ENCODE results near the gene TTC28.
"Not testable (repeated sequence)": the region's sequence is repeated elsewhere in the genome, so short reads cannot be mapped to it uniquely, and the experiment has no call there.

Gene TTC28

DNA sequence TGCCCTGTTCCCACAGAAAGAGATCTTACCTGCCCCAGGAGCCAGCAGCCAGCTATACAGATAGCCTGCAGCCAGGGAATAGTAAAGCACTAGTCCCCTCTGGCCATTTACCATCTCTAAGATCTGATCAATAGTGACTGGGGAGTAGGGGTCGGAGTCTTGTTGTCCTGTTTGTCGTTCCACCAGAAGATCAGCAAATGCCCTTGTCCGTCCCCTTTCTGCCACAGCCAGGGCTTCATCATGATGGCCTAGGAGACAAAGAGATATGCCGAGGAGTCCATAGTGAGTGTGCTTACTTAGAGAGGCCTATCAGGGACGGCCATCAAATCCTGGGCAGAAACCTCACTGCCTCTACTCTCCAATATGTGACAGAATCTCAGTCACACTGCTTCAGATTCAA, 583.5 kb downstream of the TTC28 start:
- DNase-seq (ENCODE audit: low spot score): no peak

DNA sequence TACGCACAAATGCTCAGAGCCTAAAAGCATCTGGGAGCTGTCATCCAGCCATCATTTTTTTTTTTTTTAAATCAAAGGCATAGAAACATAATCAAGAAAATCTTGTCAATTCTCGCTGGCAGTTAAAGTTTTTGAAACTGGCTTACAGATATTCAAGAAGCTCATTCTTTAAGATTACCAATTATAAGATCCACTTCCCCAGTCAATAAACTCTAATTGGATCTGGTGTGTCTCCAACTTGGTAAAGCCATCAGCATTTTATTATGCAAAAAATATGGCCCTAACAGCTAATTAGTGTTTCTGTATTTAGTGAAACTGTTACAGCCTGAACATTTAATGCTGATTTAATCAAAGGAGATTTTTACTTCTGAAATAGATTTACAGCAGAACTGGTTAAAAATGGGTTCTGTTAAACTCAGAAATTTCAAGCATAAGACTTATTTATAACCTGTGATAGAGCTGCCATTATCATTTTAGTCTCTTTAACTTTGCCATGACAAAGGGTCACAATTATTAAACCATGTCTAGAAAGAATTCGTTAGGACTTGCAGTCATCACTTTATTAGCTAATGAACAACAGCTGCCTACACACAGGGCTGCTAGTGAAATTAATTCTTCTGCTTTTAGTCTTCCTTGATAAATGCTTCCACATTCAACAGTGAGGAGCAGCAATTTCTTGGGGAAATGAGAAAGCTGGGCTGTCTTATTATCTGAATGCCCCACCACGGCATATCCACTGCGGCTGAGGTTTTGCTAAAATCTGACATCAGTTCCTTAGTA, 584.1 kb downstream of the TTC28 start:
- no peak for DNase-seq (ENCODE audit: low spot score)

DNA sequence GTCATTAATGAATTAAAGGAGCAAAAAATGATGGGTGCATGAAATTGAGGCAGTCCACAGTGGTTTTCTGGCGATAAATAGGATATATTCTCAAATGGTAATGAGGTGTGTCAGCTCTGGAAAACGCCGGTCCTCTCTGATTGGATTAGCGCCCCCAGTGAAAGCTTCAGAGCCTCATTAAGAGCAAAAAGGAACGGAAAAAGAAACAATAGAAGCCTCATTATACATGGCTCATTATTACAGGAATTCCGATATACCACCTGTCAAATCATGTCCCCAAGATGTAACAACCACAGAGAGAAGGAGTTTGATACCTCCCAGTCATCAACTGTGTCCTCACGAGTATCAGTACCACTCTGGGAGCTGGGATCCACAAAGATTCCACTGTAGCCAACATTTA, 584.9 kb downstream of the TTC28 start:
- DNase-seq (ENCODE audit: low spot score): no peak

DNA sequence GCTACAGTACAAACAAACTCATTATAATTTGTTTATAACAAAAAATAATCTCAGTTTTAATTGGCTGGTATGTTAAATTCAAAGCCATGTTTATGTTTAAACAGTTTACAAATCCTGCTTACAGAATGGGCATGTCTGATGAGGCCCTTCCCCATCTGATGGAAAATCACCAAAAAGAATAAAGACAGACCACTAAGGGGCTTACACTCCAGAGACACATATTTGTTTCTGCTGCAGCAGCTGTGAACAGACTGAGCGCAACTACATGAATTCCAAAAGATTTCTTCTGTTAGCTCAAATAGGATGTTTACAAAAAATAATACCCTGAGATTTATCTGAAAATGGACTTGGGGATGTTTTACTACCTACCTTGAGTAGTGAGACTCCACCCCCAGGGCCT, 585.9 kb downstream of the TTC28 start:
- no peak for DNase-seq (ENCODE audit: low spot score)

DNA sequence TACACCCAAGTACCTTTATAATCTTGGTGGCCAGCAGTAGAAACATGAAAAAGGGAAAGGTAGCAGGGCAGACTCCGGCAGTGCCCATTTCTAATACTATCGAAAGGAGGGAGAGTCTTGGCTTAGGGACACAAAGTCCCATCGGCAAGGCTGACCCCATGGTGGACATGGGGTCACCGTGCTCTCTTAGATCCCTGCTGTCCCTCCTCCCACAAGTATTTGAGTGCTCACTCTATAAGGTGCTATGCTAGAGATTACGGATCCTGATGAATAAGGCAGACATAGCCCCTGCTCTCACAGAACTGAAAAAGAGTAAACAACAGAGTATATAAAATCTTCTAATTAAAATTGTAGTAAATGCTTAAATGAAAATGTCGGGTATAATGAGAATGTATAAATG, 588.2 kb downstream of the TTC28 start:
- no peak for DNase-seq (ENCODE audit: low spot score)

DNA sequence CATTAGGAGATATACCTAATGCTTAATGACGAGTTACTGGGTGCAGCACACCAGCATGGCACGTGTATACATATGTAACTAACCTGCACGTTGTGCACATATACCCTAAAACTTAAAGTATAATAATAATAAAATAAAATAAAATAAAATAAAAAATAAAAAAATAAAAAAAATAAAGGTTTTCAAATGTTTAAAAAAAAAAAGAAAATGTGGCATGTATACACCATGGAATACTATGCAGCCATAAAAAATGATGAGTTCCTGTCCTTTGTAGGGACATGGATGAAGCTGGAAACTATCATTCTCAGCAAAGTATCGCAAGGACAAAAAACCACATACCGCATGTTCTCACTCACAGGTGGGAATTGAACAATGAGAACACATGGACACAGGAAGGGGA, 590.1 kb downstream of the TTC28 start:
- DNase-seq (ENCODE audit: low spot score): not testable (repeated sequence)

DNA sequence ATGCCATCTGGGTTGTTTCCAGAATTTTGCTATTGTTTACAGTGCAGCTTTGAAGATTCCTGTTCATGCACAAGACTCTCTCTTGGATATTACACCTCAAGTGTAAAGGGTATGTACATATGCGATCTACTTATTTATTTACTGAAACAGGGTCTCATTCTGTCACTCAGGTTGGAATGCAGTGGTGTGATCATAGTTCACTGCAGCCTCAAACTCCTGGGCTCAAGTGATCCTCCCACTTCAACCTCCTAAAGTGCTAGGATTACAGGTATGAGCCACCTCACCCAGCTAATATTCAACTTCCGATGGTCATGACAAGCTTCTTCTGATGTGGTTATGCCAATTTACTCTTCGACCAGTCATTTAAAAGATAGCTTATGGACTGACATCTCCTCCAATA, 602.5 kb downstream of the TTC28 start:
- no peak for DNase-seq (ENCODE audit: low spot score)

DNA sequence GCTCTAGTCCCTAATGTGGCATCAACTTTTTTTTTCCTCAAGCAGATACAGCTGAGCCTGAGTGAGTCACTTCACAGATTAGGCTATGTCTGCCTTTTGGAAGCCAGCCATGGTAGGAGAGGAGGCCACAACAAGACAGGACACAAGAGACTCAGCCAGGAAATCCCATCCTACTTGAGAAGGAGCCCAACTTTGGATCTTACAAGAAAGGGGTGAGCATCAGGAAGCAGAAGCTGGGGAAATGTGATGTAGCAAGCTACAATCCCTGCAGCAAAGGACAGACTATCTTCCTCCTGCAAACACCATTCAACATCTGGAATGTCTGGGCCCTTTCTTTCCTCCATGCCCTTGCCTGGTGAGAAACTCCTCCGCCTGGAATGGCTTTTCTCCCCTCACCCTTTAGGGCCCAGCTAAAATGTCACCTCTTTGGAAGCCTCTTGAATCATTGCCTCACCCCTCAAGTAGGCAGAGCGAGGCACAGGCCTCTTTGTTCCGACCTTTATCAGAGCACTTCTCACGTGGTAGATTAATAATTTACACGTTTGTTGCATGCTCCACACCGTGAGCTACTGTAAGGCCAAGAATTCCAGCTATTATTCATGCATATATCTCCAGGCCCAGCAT, 604.2 kb downstream of the TTC28 start:
- no peak for DNase-seq (ENCODE audit: low spot score)

DNA sequence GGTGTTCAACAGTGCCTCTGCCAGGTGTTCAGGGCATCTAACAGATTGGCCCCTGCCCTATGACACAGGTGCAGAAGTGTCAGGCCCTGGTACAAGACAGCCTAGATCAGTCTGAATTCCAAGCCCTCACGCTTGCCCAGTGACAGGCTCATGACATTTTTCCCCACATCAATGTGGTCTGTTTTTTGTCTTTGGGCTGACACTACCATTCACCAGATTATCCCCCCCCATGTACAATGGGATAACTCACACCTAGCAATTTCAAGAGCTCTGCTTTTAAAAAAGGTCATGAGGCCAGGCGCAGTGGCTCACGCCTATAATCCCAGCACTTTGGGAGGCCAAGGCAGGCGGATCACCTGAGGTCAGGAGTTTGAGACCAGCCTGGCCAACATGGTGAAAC, 605.1 kb downstream of the TTC28 start:
- no peak for DNase-seq (ENCODE audit: low spot score)

DNA sequence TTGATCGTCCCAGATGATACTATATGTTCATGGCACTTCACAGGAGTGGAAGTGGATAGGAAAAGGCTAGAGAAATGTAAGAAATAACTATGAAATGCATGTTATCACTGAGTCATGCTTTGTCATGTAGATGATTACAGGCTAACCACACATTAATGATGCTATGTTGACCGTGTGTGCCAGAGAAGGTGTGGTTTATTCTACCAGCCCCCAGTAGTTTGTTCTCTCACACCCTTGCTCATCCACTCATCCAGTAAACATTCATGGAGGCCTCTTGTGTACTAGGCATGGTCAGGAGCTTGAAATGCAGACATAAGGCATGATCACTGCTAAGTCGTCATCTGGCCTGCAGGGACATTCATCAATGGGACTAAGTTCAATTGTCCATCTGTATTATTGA, 607.6 kb downstream of the TTC28 start:
- no peak for DNase-seq (ENCODE audit: low spot score)

DNA sequence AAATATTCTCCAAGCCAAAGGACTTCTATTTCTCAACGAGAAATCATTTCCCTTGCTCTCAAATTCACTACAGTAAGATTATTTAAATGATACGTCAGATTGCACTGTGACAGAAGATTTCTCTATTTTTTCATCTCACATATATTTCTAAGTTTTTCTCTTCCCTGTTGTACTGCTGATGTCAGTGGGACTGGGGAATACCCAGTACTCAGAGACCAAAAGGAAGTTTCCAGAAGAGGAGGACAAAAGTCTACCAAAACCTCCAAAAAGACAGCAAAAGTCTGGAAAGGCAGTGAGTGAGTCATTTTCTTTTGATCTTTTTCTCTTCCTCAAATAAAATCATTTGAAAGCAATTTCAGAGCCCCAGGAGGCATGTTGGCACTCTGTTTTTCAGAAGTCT, 610.8 kb downstream of the TTC28 start:
- no peak for DNase-seq (ENCODE audit: low spot score)

DNA sequence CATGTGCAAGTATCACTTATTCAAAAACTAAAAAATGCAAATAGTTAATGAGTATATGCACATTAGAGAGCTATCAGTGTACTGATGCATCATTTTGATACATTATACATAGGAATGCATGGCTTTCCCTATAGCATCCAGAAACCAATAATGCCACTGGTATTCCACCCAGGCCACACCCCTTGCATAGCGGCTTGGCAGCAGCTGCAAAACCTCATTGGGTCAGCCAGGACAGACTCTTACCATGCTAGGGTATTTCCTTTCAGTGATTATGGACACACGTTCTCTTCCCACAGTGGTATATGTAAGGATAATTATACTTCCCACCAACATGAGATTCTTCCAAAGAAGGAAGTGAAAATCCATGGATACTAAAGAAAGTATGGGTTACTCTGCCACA, 614.7 kb downstream of the TTC28 start:
- DNase-seq (ENCODE audit: low spot score): no peak

DNA sequence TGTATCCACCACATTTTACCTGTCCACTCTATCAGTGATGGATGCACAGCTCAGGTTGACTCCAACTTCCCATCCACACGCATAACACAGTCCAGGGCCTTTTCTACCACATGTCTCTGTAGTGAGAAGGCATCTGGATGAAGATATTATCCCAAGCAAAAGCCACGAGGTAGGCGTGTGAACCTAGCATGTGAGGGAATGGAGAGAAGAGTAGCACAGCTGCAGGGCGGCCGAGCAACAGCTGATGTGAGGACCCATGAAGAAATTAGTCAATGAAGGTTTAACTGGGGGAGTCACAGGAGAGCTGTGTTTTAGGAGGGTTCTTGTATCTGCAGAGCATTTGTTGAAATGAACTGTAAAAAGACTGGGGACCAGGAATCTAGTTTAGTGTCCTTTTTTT, 616.0 kb downstream of the TTC28 start:
- no peak for DNase-seq (ENCODE audit: low spot score)

DNA sequence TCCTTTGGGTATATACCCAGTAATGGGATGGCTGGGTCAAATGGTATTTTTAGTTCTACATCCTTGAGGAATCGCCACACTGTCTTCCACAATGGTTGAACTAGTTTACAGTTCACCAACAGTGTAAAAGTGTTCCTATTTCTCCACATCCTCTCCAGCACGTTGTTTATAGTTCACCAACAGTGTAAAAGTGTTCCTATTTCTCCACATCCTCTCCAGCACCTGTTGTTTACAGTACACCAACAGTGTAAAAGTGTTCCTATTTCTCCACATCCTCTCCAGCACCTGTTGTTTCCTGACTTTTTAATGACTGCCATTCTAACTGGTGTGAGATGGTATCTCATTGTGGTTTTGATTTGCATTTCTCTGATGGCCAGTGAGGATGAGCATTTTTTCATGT, 619.0 kb downstream of the TTC28 start:
- not testable (repeated sequence) for DNase-seq (ENCODE audit: low spot score)

DNA sequence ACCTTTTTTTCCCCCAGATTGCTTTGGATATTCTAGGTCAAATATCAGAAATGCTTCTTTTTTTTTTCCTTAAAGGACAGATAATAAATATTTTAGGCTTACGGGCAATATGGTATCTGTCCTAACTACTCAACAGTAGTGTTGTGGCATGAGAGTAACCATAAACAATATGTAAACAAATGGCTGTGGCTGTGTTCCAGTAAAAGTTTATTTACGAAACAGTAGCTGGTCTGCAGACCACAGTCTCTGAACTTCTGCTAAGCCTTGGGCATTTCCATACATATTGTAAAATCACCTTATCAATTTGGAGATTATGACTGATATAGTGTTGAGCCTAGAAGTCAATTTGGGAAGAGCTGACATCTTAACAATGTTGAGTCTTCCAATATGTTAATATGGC, 621.6 kb downstream of the TTC28 start:
- no peak for DNase-seq (ENCODE audit: low spot score)

DNA sequence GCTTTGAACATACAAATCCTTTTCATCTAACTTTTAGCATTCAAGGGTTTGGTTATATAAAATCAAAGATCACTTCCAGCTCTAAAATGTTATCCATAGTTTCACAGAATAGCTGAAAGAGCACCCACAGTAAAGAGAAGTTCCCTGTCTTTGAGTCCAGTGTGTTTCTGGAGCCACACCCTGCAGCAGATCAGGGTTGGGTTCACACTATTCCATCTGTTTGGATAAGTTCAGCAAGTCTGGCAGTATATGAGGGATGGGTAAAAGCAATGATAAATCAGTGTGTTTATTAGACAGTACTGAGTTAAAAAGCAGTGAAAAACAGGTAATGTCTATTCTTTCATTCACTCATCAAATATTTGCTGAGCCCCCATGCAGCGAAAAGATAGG, 624.8 kb downstream of the TTC28 start:
- DNase-seq (ENCODE audit: low spot score): no peak

DNA sequence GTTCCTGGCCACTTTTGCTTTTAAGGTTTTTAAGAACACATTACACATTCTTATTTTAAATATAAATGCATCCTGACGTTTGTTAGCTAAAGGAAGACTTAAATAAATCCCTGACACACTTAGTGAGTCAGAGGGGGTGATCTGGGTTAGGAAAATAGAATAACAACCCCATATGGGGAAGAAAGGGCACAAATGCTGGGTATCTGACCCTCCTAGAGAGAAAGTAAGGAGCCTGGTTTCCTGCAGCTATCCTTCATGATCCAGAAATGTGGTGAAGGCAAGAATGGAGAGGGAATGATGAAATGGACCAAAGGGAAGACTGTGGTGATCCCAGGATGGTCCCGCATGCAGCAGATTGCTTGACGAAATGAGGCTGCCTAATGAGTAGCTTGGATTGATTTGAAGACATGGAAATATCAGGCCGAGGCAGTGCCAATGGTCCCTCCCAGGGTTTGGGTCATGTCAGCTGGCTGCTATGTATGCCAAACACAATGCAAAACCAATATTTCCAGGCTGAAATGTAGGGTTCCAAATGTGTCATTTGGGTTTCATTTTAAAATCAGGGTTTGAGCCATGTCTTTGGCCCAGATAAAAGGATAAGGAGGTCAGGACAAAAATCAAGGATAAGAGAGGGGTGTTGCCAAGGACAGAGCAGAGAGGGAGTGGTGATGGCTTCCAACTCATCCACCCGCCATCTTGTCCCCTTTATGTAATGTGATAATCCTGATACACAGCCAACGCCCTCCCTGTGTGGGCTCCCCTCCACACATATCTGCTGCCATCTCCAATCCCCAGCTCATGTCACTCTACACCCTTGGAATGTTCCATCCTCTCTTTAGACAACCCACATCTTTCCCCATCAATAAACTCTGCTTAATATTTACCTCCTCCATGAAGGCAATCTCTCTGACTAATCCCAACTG, 625.5 kb downstream of the TTC28 start:
- no peak for DNase-seq (ENCODE audit: low spot score)

DNA sequence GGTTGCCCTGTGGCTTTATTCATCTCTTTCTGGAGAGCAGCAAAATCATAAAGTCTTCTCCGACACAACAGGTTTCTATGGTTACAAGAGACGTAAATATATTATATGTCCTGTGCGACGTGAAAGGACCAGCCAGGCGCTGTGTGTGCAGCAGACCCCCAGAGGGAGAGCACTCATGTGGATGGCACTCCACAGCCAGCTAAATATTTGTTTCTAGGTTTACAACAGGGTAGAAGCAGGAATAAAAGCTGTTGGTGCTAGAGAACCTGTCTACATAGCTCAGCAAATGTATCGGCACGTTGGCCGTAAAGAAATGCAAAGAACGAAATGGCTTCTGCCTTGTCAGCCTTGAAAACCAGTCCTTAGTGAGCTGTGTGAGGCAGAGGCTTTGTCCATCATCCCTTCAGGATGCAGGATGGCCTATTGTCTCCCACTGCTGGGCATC, 626.8 kb downstream of the TTC28 start:
- DNase-seq (ENCODE audit: low spot score): no peak

DNA sequence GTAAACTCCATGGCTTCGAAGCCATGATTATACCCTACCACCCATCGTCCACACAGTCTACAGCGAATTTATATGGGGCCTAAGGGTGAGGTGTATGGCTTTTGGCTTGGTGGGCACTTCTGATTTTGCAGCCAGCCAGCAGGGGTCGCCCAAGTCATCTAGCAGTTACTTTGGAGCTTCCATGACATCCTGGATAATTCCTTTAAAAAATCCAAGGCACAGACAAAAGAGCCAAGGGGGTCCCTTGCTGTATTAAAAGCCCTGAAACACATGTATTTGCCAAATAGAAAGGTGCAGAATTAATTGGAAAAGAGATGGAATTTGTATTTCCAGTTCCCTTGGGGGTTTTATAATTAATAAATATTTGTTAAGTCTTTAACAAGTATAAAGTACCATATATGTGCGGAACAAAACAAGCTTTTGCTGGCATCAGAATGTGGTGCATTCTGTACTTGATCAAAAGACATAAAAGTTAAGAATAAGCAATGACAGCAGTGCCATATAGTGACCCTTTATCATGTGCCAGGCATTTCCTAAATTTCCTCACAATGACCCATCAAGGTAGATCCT, 627.8 kb downstream of the TTC28 start:
- DNase-seq (ENCODE audit: low spot score): no peak

DNA sequence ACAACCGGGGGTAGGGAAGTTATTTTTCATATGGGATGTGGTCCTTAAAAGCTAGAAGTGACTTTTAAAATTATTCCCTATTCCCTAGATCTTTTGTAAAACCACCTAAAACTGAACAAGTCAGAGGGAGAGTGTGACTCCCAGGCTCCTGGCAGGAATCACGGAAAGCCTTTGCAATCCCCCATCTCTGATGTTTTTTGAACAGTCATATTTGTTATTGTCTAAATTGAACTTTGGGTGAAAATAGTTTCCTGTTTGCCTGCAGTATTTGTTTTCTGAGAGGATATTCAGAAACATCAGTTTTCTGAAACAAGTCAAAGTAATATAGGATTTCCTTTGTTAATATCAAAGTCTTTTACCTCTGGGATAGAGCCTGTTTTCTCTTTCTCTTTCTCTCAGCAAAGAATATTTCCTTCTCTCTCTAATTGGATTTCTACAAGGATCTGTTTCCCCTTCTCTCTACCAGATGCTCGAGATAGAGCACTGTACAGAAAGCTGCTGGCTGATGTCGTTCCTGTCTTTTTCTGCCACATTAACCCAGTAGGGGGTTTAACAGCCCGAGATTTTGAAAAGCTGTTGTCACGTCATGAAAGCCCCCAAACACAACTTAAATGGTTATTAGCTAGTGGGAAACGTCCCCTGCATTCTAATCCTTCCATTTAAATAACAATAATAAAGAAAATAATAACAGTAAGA, 628.4 kb downstream of the TTC28 start:
- no peak for DNase-seq (ENCODE audit: low spot score)

DNA sequence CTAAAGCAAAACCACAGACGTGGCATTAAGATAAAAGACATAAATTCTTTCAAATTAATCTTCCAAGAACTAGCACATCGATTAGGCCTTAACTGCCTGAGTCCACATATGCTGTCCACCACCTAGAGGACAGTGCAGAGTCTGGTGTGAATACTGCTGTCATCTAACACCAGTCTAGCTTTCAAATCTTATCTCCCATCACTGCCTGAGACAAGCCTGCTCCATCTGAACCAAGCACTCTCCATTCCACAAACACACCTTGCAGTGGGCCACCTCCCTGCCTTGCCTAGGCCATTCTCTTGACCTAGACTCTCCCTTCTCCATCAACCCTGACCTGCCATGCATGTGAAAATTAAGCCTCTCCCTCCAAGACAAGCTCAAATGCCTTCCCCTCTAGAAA, 631.1 kb downstream of the TTC28 start:
- DNase-seq (ENCODE audit: low spot score): no peak

DNA sequence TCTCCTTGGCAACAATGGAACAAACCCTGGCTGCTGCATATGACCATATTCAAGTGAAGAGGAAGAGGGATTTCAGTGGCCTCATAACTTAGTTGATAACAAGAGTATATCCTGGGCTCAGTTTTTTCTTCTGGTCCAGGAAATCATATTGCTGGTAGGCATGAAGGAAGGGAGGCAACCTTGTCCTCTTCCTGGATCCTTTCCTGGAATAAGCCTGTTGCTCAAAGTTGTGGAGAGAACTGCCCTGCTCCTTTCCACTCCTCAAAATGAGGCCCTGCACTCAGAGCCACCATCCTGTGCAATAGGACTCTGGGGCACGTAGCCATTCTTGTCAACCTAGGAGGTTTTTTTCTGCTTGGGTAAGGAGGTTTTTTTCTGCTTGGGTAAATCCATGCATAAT, 631.9 kb downstream of the TTC28 start:
- no peak for DNase-seq (ENCODE audit: low spot score)
